Endothelial cell of umbilical vein (primary cell): ENCODE data around the gene SMIM38. TPM values are rescaled to one million over a fixed set of nuclear protein-coding genes. Genes with fewer than 3 reads are reported as not detected.

Experiments used
- BruUV-seq: library from RNA; stranded (reverse); fragments of 400-500 nt; replicated peaks from 2 replicates; lab custom pipeline; 2021; lab: Mats Ljungman, UMichigan
- CTCF ChIA-PET: fragments of 300-600, 350-600 bp; sonication (Branson Sonifier 250); formaldehyde crosslinking; loops from one replicate; lab custom pipeline; 2021; ENCODE audit warnings: antibody characterized with exemption, inconsistent platforms; lab: Charles Lee
- POLR2A ChIA-PET: fragments of 300-600, 350-600 bp; sonication (Branson Sonifier 250); formaldehyde crosslinking; loops from one replicate; lab custom pipeline; 2021; ENCODE audit warnings: antibody characterized with exemption, inconsistent platforms; lab: Charles Lee
- DNase-seq: peaks from one replicate; pipeline ENCODE4 v3.0.0-alpha.2; 2011; ENCODE audit warnings: low read depth, low spot score
- FAIRE-seq: peaks from 2 replicates; lab custom pipeline; 2011; peaks lifted over from hg19 to GRCh38; lab: Jason Lieb, UNC
- H2AFZ ChIP-seq: 2 replicates; pipeline ENCODE4 v1.6.0; 2012; ENCODE audit warnings: low read depth, low read length, control low read depth, inconsistent platforms
- H3K27ac ChIP-seq: 2 replicates; pipeline ENCODE4 v1.5.1; 2011; ENCODE audit warnings: low read depth, mild to moderate bottlenecking, control low read depth, low read length, moderate library complexity; ENCODE audit not compliant: insufficient read depth
- H3K27me3 ChIP-seq, 2 experiments: 2 replicates each; pipeline versions ENCODE4 v1.6.0 to v1.6.1; 2011; ENCODE audit warnings: low read length in 2 of 2, mixed read lengths in 1 of 2; ENCODE audit not compliant: control insufficient read depth in 2 of 2, insufficient read depth in 2 of 2
- H3K36me3 ChIP-seq, 2 experiments: 2 replicates in 1 of 2; 3 replicates in 1 of 2; pipeline ENCODE4 v1.5.1; 2011; ENCODE audit warnings: low read length in 2 of 2, mild to moderate bottlenecking in 1 of 2, moderate library complexity in 1 of 2; ENCODE audit not compliant: control insufficient read depth in 2 of 2, insufficient read depth in 2 of 2; ENCODE audit errors: extremely low read depth in 1 of 2
- H3K4me1 ChIP-seq: 3 replicates; pipeline ENCODE4 v1.5.1; 2011; ENCODE audit warnings: mild to moderate bottlenecking, low read length; ENCODE audit not compliant: control insufficient read depth, insufficient read depth; ENCODE audit errors: extremely low read depth
- H3K4me2 ChIP-seq: 2 replicates; pipeline ENCODE4 v1.6.1; 2011; ENCODE audit warnings: low read length, control low read depth, mixed read lengths; ENCODE audit not compliant: insufficient read depth
- H3K4me3 ChIP-seq, 3 experiments: fragments of 200-600 bp in 1 of 3; sonication (generic), shearing (Covaris generic) in 1 of 3; replicated peaks in 1 of 3; 2 replicates each; pipeline ENCODE4 v1.5.1; 2011 to 2016; ENCODE audit warnings: control low read depth in 3 of 3, low read length in 3 of 3, mild to moderate bottlenecking in 2 of 3, inconsistent platforms in 1 of 3, low read depth in 1 of 3, moderate library complexity in 1 of 3; ENCODE audit not compliant: insufficient read depth in 1 of 3
- H3K79me2 ChIP-seq: 2 replicates; pipeline ENCODE4 v1.6.0; 2012; ENCODE audit warnings: low read length, inconsistent platforms; ENCODE audit not compliant: control insufficient read depth, insufficient read depth
- H3K9ac ChIP-seq: replicated peaks from 2 replicates; pipeline ENCODE3; 2011; ENCODE audit warnings: low read length, control low read depth; ENCODE audit not compliant: insufficient read depth; ENCODE audit errors: extremely low read depth
- H3K9me1 ChIP-seq: replicated peaks from 3 replicates; pipeline ENCODE4 v1.6.0; 2011; ENCODE audit warnings: mild to moderate bottlenecking, low read length; ENCODE audit not compliant: control insufficient read depth, insufficient read depth; ENCODE audit errors: extremely low read depth
- H3K9me3 ChIP-seq: replicated peaks from 2 replicates; pipeline ENCODE4 v1.5.1; 2012; ENCODE audit warnings: low read length, inconsistent platforms; ENCODE audit not compliant: control insufficient read depth, insufficient read depth
- H4K20me1 ChIP-seq: replicated peaks from 2 replicates; pipeline ENCODE3; 2011; ENCODE audit warnings: mild to moderate bottlenecking, low read length; ENCODE audit not compliant: control insufficient read depth, insufficient read depth; ENCODE audit errors: extremely low read depth
- EZH2 ChIP-seq: IDR thresholded peaks from 2 replicates; pipeline ENCODE4 v1.6.1; 2012; ENCODE audit warnings: borderline replicate concordance, low read depth, mild to moderate bottlenecking, moderate library complexity, low read length, inconsistent platforms; ENCODE audit not compliant: severe bottlenecking
- FOS ChIP-seq: IDR thresholded peaks from 2 replicates; pipeline ENCODE4 v1.6.1; 2011; ENCODE audit warnings: mild to moderate bottlenecking, low read length, moderate library complexity, borderline replicate concordance; ENCODE audit not compliant: insufficient read depth
- GATA2 ChIP-seq: IDR thresholded peaks from 2 replicates; pipeline ENCODE4 v1.7.0; 2011; ENCODE audit warnings: low read depth, mild to moderate bottlenecking, moderate library complexity, mixed read lengths, low read length; ENCODE audit not compliant: insufficient read length, insufficient read depth
- JUN ChIP-seq: IDR thresholded peaks from 2 replicates; pipeline ENCODE4 v1.6.1; 2011; ENCODE audit warnings: borderline replicate concordance, low read depth; ENCODE audit not compliant: insufficient read length, insufficient read depth
- MAX ChIP-seq: IDR thresholded peaks from 2 replicates; pipeline ENCODE4 v1.6.1; 2011; ENCODE audit not compliant: insufficient read depth, insufficient read length
- MYC ChIP-seq: IDR thresholded peaks from one replicate; pipeline ENCODE4 v1.6.1; 2011; ENCODE audit warnings: mild to moderate bottlenecking, low read depth, low read length
- POLR2A ChIP-seq: IDR thresholded peaks from 2 replicates; pipeline ENCODE4 v1.6.1; 2012; ENCODE audit warnings: low read depth, mild to moderate bottlenecking, control low read depth, low read length
- POLR2AphosphoS5 ChIP-seq: IDR thresholded peaks from 2 replicates; pipeline ENCODE4 v1.6.1; 2012; ENCODE audit warnings: low read depth, mild to moderate bottlenecking, control low read depth, low read length, moderate library complexity; ENCODE audit not compliant: insufficient read depth
- dilution Hi-C: fragments of 300-500 bp; cut with MboI; formaldehyde crosslinking; loops from one replicate; pipeline ENCODE4 v1.15.0; 2019; ENCODE audit warnings: low sequenced_read_pairs; ENCODE audit not compliant: extremely low pct_ligation_motif_present
- intact Hi-C: fragments of 100-400 bp; cut with micrococcal nuclease; formaldehyde crosslinking; loops from one replicate; pipeline ENCODE4 v1.10.0; 2022
- polyA plus RNA-seq, 4 experiments: library from polyadenylated mRNA; depleted of rRNA in 3 of 4; stranded (reverse) in 3 of 4; unstranded in 1 of 4; fragments of >200 nt; gene quantifications; 2 replicates each; pipeline versions ENCODE4 v1.2.1 to v1.2.3, GENCODE V29; 2011 to 2012; ENCODE audit warnings: missing spikeins in 1 of 4
- total RNA-seq: library from RNA; stranded (reverse); gene quantifications from 2 replicates; pipeline ENCODE4 v1.2.3, GENCODE V29; 2021
- TF ChIP-seq, protein P1 (sequence below), 2 donors: IDR thresholded peaks; 1 replicate in 1 of 2; 2 replicates in 1 of 2; pipeline ENCODE4 v1.5.1; 2011; ENCODE audit warnings: low read length in 2 of 2, mild to moderate bottlenecking in 2 of 2, moderate library complexity in 2 of 2, control low read depth in 1 of 2, inconsistent platforms in 1 of 2, low read depth in 1 of 2; ENCODE audit not compliant: insufficient read depth in 1 of 2; ENCODE audit errors: extremely low read depth in 1 of 2

Gene SMIM38
- total and polyA plus RNA-seq, 2 donors (not counting 3 experiments of a cell fraction or from before 2014, with no cell fraction given): 0.03 TPM; not detected in 1

DNA sequence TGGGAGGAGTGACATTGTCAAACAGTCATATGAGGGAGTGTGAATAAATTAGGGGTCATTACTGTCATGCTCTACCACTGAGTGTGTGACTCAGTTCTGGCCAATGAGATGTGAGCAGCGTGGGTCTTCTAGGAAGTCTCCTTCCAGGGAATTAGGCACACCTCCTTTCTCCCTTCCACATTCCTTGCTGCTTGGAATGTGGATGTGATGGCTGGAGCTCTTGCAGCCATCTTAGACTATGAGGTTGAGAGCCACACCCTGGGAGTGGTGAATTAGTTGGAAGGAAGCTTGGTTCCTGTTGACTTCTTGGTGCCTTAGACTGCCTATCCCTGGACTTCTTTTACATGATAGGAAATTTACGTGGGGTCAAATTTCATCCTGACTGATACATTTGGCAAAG lies 36.5 kb upstream of the SMIM38 start:
- no peak overlapping the region for H3K27ac ChIP-seq
- FAIRE-seq: no peak
- POLR2A ChIA-PET: no interaction called here
- H4K20me1 ChIP-seq: no peaks in the 10 kb centered on the region
- CTCF ChIA-PET: interaction anchor here (1.0 to 2.9 kb wide), 2 partner anchors 12 to 17 kb away, joined by 3 to 14 read pairs; no protein-coding TSS in a partner anchor
- no peaks in the 10 kb centered on the region for H3K9me3 ChIP-seq
- DNase-seq: no peak
- no peaks in the 10 kb centered on the region for H3K9me1 ChIP-seq
- dilution Hi-C loops: loop anchor here (25.0 kb wide), 1 partner anchor 543 kb away; no protein-coding TSS in a partner anchor
- H3K79me2 ChIP-seq: no peaks in the 10 kb centered on the region
- H3K4me3 ChIP-seq: no peak overlapping the region
- TF ChIP-seq MAX (no peak), MYC (no peak), GATA2 (no peak), JUN (no peak), FOS (no peak), POLR2AphosphoS5 (no peak), POLR2A (no peak), EZH2 (no peak)
- TF ChIP-seq, protein P1, sequence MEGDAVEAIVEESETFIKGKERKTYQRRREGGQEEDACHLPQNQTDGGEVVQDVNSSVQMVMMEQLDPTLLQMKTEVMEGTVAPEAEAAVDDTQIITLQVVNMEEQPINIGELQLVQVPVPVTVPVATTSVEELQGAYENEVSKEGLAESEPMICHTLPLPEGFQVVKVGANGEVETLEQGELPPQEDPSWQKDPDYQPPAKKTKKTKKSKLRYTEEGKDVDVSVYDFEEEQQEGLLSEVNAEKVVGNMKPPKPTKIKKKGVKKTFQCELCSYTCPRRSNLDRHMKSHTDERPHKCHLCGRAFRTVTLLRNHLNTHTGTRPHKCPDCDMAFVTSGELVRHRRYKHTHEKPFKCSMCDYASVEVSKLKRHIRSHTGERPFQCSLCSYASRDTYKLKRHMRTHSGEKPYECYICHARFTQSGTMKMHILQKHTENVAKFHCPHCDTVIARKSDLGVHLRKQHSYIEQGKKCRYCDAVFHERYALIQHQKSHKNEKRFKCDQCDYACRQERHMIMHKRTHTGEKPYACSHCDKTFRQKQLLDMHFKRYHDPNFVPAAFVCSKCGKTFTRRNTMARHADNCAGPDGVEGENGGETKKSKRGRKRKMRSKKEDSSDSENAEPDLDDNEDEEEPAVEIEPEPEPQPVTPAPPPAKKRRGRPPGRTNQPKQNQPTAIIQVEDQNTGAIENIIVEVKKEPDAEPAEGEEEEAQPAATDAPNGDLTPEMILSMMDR (IDR thresholded peaks at IDR 0.05; ENCODE audit: extremely low read depth in 1 of 2, insufficient read depth in 1 of 2, low read depth in 1 of 2, low read length in 2 of 2): no peak
- H3K27me3 ChIP-seq: no peaks in the 10 kb centered on the region
- no peak overlapping the region for H2AFZ ChIP-seq
- H3K4me2 ChIP-seq: no peak overlapping the region
- no TSS peak for BruUV-seq
- intact Hi-C loops: no loop called here
- H3K36me3 ChIP-seq: no peaks in the 10 kb centered on the region
- H3K4me1 ChIP-seq: peaks cover 18% of the 10 kb centered on the region
- H3K9ac ChIP-seq: no peak overlapping the region
